GM12801 (cell line): ENCODE results near the gene NELFA.

Experiments
- CTCF ChIP-seq: IDR thresholded peaks from one replicate; pipeline ENCODE4 v1.5.1; 2011; ENCODE audit warnings: control low read depth; ENCODE audit not compliant: insufficient read length; ENCODE audit errors: extremely low read depth

The NELFA gene

GRCh38 chr4:2007804-2008670 is 737 bp downstream of the NELFA start:
- TF ChIP-seq CTCF: no peak

- no peak for TF ChIP-seq CTCF
Observed at GRCh38 chr4:2006956-2007653, 1.7 kb downstream of the NELFA start.

GRCh38 chr4:2006367-2006766 is 2.4 kb downstream of the NELFA start:
- TF ChIP-seq CTCF: no peak

- no peak for TF ChIP-seq CTCF
Observed at GRCh38 chr4:1998296-1998695, 10.5 kb downstream of the NELFA start.

GRCh38 chr4:1997712-1998111 is 11.1 kb downstream of the NELFA start:
- no peak for TF ChIP-seq CTCF

GRCh38 chr4:1996866-1997611 is 11.7 kb downstream of the NELFA start:
- no peak for TF ChIP-seq CTCF

GRCh38 chr4:1994938-1995337 is 13.8 kb downstream of the NELFA start:
- TF ChIP-seq CTCF: no peak
